Cardiac septum (tissue), 1 donor: ENCODE results near the gene ATP10B. TPM values are rescaled to one million over a fixed set of nuclear protein-coding genes. Genes with fewer than 3 reads are reported as not detected.
"Not testable (repeated sequence)": the region's sequence is repeated elsewhere in the genome, so short reads cannot be mapped to it uniquely, and the experiment has no call there.

Experiments
- DNase-seq: peaks from one replicate; pipeline ENCODE4 v3.0.0-alpha.2; 2020; ENCODE audit warnings: low spot score
- intact Hi-C: fragments of 100-400 bp; cut with DNase I; formaldehyde crosslinking; loops from one replicate; pipeline ENCODE4 v1.14.0; 2022
- total RNA-seq: library from RNA; stranded (reverse); fragmentation: NEBNext Ultra II Directional; extraction: Animal tissue kit (Norgen Biotek cat#: 25700); gene quantifications from one replicate; pipeline ENCODE4 v1.2.1, GENCODE V29; 2021
- donor health status: DM: no; HTN: no; CAD: no.

Gene ATP10B
- total RNA-seq, 1 donor from 2014 or later: not detected

DNA sequence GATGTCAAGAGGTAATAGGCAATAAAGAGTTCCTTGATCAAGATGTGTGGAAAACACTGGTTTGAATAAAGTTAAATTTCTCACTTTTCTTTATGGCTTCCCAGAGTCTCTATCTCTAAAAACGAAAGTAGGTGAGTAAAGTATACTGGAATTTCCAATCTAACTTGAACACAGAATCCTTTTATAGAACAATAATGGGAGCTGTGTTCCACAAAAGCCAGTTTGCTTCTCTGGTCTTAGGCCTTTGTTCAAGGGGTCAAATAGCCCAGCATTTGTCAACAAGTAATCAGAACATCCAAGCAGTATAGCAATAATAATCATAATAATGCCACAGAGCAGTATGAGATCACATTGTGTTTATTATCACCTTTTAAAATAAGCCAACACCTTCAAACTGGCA lies 20.2 kb downstream of the ATP10B start:
- no peak for DNase-seq
- intact Hi-C loops: no loop called here

DNA sequence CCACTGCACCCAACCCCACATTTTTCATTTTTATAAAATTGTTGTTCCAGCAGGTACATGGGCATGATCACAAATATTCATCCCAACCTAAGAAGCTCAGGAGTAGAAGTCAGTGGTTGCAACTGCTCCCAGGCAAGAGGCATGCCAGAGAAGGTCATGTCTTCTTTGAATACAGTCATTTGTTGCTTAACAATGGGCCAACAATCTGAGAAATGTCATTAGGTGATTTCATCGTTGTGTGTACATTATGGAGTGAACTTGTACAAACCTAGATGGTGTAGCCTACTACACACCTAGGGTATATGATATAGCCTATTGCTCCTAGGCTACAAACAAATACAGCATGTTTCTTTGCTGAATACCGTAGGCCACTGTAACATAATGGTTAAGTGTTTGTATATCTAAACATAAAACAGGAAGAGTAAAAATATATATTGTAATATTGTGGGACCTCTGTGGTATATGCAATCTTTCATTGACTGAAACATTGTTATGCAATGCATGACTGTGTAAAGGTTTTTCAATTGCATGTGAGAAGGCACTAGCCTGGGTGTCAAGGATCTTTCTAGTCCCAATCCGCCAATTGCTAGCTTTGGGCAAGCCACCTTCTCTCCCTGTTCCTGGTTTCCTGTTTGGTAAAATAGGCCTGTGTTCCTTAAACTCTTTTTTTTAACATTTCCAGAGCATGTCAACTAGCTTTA lies 27.6 kb downstream of the ATP10B start:
- no peak for DNase-seq
- intact Hi-C loops: no loop called here

DNA sequence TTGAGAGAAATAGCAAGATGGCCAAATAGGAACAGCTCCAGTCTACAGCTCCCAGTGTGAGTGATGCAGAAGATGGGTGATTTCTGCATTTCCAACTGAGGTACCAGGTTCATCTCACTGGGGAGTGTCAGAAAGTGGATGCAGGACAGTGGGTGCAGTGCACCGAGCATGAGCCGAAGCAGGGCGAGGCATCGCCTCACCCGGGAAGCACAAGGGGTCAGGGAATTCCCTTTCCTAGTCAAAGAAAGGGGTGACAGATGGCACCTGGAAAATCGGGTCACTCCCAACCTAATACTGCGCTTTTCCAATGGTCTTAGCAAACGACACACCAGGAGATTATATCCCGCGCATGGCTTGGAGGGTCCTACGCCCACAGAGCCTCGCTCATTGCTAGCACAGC lies 39.0 kb downstream of the ATP10B start:
- DNase-seq, intact Hi-C loops: not testable (repeated sequence)

DNA sequence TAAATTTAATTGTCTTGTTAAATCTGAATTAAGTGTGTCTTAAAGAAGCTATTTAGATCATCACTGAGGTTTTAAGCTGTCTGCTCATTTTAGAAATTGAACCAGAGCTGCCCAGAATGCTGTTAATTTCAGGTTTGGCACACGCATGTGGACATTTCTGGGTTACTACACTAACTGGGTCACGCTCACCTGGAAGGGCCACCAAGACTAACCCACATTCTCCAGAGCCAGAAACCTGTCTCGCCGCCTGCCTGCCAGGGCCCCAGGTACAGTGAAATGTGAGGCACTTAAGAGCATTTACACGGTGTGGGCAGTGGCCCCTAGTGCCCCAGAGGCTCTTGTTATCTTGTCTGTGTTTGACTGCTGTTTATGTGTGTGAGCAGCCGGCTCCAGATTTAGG lies 46.6 kb downstream of the ATP10B start:
- intact Hi-C loops: no loop called here

DNA sequence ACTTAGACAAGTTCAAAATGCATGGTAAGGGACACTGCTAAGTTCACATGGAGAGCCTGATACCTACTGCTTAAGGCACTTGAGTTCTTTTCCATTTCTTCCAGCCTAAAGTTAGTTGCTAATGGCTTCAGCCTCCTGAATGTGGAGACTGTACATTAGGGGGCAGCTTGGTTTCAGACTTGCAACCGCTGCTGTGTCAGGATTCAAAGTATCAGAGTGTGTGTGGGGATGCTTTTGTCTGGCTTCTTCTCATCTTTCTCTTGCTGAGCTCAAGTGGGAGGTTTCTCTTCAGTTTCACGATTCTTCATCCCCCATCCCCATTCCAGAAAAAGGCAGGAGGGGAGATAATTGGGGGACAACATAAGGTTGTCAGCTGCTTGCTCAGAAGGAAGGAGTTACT lies 49.4 kb downstream of the ATP10B start:
- intact Hi-C loops: no loop called here
- no peak for DNase-seq

More for the DNA sequence above, 46.6 kb downstream of the ATP10B start:
- no peak for DNase-seq

DNA sequence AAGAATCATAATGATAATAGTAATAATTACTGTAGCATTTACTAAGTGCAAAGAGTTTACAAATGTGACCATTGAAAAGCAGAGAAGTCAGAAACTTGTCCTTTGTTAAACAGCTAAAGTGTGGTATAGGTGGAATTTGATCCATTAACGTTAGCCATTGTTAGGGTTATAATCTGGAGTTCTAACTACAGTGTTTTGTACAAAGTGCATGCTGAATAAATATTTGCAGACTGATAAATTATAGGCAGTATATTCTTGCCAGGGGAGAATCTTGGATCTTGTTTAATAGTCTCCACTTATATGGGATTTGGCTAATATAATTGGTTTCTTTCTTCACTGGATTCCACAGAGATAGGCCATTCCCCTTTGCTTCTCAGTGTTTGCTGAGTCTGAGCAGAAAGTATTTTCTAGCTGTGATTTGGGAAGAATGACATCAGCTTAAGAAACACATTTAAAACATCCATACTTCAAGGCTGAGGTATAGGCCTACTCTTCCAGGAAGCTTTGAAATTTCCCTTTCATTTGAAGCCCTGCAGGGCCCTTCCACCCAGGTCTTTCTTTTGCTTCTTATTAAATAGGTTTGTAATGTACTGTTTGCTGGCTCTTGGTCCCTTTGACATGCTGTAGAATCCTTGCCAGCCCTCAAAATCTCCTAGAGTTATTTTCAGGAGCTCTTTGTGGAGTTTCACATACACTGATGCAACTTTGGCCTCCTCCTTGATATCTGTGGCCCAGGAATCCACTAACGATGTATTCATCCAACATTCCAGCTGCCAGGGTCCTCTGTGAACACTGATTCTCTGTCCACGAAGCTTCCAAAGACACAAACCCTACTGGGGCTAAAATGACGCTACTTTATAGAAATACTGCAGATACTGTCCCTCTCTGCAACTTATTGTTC lies 51.4 kb downstream of the ATP10B start:
- DNase-seq: no peak
- intact Hi-C loops: no loop called here

DNA sequence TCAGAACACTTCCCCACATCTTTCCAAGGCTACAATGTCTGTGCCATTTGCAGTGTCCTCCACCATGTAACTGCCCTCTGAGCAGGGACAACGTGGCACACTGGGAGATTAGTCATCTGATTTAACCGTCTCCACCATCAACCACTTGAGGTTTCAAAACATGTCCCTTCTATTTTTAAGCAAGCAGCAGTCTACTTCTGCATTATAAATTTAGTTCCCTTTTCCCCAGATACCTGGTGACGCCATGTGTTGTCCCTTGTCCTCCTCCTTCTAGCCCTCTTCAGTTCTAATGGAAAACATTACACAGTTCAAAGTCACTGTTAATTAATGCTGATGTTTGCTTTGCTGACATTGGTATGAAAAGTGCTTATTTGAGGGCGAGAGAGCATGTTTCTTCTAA lies 52.8 kb downstream of the ATP10B start:
- DNase-seq: no peak
- intact Hi-C loops: no loop called here

DNA sequence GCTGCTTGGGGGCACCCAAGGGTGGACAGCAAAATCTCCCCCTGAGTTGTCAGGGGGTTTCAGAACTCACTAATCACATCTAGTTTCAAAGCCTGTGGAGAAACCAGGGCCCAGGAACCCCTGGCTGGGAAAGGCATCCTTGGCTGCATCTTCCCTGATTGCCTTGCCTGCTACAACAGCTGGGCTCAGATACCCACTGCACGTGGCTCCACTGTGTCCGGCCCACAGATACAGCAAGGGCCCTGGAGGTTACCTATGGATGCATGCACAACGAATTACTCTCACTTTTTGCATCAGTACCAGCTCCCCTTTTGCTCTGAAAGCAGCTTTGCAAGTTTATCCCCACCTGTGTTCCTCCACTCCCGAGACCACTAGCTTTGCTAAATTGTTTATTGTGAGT lies 55.0 kb downstream of the ATP10B start:
- DNase-seq: no peak
- intact Hi-C loops: no loop called here

DNA sequence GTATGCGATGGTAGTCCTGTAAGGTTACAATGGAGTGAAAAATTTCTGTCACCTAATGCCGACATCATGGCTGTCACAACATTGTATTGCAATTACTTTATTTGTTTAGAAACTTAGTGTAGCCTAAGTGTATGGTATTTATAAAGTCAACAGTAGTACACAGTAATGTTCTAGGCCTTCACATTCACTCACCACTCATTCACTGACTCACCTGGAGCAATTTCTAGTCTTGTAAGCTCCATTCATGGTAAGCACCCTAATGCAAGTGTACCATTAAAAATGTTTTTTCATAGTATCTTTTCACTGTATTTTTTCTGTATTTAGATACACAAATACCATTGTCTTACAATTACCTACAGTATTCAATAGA lies 58.5 kb downstream of the ATP10B start:
- intact Hi-C loops: no loop called here

DNA sequence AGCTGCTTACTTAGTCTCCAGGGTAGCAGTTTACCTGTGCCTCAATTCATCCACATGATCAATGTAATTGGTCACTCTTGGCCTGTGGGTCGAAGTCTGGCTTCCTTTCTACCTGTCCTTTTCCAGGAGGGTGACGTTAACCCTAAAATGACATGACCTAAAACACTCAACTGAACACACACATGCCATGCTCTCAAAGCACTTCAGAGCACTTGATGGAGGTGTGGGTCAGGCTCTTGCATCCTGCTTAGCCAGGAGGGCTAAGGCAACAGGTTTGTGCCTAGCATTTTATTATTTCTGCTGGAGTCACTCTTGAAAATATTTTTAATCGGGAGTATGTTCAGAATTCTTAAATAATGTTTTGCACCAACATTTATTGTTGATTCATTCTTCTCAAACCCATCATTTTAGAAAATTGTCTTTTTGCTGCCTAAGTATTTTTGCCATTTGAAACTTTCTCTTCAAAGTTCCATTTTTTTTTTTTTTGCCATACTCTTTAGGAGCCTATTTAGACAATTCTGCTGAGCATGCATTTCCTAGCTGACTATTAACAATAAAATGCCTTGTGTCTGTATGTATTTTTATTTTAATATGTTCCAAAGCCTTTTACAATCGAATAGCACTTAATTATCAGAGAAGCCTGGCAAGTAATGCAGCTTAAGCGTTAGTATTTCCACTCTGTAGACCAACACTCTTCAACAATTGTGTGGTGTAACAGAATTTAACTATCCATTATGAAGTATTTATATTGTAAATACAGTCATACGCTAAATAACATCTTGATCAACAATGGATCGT lies 59.1 kb downstream of the ATP10B start:
- intact Hi-C loops: no loop called here
- no peak for DNase-seq

More for the DNA sequence above, 58.5 kb downstream of the ATP10B start:
- no peak for DNase-seq

DNA sequence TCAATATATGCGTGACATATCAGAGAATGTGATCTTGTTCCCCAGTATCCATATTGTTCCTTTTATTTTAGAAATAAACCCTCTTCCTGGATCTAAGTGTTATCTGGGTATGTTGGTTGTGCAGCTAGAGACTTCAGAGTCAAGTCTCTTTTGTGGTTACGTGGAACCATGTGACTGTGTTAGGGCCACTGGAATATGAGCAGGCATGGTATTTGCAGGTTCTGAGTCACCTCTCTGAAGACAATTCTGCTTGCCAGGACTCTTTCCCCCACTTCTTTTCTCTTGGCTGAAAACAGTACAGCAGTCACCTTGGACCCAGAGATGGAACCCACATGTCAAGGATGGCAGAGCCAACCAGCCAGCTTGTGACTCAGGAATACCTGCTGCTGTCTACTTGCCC lies 59.7 kb downstream of the ATP10B start:
- intact Hi-C loops: no loop called here
- no peak for DNase-seq

DNA sequence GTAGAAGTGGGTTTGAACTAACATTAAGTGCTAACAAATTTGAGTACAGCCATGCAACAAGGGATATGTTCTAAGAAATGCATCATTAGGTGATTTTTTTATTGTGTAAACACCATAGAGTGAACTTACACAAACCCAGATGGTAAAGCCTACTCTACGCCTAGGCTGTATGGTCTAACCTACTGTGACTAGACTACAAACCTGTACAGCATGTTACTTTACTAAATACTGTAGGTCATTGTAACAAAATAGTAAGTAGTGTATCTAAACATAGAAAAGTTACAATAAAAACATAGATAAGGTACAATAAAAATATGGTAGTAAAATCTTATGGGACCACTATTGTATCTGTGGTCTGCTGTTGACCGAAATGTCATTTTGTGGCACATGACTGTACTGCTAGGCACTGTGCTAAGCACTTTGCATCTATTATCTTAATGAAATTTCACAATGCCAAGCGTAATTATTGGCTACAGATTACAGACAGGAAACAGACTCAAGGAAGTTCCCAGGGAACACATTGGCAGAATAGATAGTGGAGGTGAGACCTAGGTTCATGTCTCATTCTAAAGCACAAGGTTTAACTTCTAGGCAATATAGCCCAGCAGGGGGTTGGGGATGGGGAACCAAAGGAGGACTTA lies 62.7 kb downstream of the ATP10B start:
- DNase-seq: no peak
- intact Hi-C loops: no loop called here

DNA sequence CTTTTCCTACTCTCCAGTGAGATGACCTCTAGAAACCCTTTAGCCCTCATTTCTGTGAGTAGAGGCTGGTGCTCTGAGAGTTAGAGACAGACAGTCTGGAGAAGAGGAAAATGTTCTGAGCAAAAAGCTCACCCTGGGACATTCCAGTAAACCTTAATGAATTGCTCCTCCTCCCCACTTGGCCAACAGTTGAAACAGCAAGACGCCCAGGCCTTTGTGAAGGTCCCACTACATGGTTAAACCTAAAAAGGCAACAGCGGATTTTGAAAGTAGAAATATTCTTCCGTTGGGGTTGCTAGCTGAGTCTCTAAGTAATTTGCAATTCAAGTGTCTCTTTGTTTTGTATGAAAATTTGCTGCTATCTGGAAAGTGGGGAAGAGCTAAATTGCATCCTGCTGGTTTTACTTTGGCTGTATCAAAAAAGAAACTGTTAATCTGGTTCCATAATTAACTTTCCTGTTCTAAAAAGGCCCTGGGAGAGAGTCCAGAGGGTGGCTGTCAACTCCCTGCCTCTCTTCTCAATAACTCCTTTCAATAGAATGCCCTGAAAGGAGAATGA lies 63.8 kb downstream of the ATP10B start:
- intact Hi-C loops: no loop called here

DNA sequence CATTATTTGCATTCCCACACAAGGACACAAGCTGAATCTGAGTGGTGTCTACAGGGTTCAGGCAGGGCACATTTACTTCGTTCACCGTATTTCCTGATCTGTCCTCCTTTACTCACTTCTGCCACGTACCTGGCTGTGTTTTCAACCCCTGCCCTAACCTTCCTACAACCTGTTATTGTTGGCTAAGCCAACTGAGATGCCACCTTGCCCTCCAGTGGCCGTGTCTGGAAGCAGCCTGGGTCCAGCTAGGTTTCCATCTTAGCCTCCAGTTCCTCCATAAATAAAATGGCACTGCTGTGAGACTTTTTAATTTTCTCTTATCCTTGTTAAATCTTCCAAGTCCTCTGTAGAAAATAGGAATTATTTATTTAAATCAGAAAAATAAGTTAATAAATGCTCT lies 64.8 kb downstream of the ATP10B start:
- intact Hi-C loops: no loop called here

More for the DNA sequence above, 63.8 kb downstream of the ATP10B start:
- no peak for DNase-seq

DNA sequence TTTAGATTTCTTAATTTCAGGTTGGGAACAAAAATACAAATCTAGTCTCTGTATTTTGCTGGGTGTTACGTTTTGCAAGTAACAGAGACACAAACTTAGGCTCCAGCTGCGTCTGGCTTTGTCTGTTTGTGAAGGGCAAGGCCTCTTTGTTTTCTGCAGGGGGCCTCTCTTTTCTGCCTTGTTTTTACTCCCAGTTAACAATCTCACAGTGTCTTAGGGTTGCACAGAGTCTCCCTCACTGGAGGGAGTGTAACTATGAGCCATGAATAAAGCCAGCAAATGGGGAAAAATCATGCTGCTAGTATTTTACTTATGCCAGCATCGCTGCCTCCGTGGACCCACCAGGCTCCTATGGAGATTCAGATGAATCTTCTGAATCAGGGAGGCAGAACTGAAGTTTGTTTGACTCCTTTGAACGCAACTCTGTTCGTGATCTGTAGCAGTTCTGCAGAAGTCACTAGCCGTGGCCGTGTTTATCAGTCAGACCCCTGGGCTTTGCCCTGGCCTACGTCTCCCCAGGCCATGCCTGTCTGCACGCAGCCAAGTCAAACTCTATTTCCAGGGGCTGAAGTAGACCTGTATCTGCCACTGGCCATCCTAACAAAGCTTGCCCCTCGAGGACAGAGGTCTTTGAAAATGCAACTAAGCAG lies 77.2 kb downstream of the ATP10B start:
- no peak for DNase-seq
- intact Hi-C loops: no loop called here

More for the DNA sequence above, 64.8 kb downstream of the ATP10B start:
- no peak for DNase-seq

DNA sequence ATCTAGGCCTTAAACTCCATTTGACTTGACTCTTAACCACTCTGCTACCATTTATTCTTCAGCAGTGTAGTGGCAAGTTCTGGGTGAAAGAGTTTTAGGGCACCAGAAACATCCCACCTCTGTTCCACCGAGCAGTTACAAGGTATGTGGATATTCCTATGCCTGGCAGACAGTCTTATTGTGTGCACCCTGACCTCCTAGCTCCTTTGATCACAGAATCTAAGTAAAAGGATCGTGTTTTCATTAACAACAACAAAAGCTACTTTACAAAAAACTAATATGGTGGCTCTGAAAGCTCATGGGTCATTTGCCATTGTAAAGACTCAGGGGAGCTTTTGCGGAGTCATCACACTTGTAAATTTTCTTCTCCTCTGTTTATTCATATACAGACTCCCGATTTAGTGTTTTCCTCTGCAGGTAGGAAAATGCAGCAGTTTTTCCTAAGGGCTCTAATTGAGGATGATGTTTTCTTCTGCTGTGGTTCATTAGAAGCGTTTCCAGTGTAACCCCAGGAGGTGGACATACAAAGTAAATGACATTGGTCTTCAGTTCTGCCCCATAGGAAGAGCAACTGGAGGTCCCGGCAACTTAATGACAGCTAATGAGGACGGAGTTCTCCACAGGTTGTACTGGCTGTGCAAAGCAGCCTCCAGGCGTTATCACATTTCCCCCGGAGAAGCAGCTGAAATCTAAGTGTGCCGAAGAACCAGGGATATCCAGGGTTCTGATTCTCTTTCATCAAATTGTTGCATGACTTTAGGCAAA lies 78.2 kb downstream of the ATP10B start:
- DNase-seq: no peak
- intact Hi-C loops: no loop called here

DNA sequence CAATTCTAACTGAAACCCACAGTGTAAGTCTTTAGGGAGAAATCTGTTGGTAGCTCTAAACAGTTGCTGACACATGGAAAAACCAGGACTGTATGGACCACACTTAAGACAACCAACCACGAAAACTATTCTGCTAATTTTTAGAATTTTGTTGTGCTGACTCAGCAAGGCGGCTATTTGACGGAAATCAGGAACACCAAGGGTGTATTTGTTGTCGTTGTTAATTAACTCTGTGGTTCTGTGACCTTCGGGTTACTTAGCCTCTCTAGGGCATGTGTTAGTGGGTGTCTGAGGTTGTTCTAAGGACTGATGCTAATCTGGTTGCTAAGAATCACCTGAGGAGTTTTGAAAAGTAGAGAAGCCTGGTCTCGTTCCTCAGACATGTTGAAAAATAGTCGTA lies 79.2 kb downstream of the ATP10B start:
- intact Hi-C loops: no loop called here

DNA sequence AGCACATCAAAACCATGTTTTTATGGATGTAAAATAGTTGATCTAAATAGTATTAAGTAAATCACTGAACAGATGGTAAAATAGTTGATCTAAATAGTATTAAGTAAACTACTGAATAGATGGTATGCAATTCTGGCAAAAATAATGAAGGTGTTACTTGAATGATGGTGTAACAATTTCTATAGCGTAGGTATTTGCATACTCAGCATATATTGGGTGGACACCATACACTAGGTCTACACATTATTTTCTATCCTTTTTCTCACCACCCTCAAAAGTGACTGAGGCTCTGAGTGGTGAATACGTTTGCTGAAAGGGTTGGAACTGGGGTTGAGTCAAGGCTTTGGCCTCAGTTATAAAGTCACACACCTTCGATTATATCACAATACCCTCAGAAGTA lies 81.3 kb downstream of the ATP10B start:
- DNase-seq: no peak
- intact Hi-C loops: no loop called here

More for the DNA sequence above, 79.2 kb downstream of the ATP10B start:
- no peak for DNase-seq
